CD4-positive, alpha-beta T cell treated with Interleukin-21 for 1 hour (primary cell): Measurements from ENCODE around the gene FGG.

ENCODE experiments used
- DNase-seq: peaks from one replicate; pipeline ENCODE4 v3.0.0-alpha.2; 2020

FGG gene

DNA sequence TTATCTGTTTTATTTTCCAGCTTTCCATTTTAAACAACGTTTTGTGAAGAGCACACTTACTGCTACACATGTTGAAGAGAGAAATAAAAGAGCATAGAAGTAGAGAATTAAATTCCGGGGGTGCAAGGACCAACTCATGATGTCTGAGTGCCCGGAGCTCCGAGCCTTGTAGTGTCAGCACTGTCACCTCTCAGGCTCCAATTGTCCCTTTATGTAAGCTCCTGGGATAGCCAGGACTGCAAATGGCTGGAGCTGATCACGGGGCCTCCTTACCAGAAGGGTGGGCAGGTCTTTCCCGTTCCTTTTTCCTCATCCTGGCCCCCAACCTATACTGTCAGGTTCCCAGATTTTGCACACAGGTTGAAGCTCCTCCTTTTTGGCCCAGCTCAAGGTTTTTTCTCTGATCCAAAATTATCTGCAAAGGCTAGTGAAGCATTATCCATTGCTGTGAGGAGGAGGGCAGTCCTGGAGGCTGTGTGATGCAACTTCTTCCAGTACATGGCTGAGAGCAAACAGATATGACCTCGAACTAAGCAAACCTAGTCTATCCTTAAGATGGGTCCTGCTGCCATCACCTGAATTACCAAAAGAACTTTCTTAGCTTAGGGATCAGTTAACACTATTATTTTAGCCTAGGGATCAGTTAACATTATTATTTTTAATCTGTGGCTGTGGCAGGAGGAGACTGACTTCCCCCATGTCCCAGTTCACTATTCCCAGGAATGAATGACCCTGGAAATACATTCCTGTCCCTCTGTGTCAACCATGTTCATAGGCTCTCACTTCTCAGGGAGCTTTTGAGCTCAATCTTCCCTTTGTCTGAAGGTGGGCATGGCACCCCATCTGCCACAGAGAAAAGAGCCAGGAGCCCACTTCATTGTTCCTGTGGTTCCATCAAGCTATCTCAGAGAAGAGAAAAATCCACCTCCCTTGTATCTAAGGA is at the start of gene FGG:
TSS of gene FGG (minus strand) at position 185 of the 943 bp plus-strand sequence. CDS start at position 138, 47 bp downstream.
- no peak for DNase-seq

DNA sequence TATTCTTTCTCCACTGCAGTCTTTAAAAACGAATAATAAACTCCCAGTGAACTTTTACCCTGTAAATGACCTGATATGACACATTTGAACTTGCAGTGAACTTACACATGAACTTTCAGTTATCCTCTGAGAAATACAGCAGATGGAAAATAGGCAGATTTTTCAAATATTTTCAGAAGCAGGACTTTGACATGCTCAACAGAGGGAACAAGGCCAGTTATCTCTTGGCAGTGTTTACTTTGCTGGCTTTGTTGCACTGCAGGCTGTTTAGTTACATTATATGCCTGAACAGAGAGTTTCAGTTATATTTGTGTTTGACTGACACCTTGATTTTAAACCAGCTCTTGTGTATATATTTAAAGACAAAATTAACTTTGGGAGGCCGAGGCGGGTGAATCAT is 47.6 kb upstream of the FGG start:
- no peak for DNase-seq

DNA sequence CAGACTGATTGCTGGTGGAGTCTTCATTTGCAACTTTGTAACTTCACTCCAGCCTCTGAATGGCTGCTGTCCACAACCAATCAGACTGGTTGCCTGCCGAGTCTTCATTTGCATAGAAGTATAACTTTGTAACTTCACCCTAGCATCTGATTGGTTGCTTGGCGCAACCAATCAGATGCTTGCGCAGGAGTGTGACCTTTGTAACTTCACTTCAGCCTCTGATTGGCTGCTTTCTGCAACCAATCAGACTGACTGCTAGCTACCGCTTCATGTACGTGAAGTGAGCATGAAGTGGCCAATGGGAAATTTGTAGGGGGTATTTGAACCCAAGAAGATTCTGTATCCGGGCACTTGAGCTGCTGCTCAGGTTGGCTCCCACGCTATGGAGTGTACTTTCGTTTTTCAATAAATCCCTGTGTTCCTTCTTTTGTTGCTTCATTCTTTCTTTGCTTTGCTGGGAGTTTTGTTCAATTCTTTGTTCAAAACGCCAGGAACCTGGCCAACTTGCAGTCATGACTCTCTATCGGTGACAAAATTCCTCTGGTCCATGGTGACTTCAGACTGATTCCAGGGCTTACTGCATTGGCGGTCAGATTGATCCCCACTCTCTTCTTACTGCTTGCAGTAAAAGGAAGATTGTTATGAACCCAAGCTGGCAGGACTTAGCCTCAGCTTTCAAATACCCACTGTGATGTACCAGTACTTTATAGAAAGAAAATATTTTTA is 46.4 kb upstream of the FGG start:
- DNase-seq = no peak

DNA sequence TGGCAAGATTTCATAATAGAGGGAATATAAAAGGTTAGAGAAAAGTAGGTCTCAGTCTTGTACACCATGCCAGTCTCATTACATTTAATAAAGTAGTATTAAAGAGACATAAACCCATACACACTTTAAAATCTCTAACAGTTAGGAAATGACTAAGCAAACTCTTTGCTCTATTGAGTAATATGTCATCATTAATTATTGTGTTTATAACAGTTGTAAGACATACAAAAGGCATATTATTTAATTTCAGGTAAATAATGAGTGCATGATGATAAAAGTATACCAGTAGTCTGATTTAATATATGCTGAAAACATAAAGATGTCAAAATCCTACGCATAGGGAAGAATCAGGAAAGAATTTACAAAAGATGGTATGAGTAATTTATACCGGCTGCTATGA is 31.0 kb upstream of the FGG start:
- DNase-seq = no peak

DNA sequence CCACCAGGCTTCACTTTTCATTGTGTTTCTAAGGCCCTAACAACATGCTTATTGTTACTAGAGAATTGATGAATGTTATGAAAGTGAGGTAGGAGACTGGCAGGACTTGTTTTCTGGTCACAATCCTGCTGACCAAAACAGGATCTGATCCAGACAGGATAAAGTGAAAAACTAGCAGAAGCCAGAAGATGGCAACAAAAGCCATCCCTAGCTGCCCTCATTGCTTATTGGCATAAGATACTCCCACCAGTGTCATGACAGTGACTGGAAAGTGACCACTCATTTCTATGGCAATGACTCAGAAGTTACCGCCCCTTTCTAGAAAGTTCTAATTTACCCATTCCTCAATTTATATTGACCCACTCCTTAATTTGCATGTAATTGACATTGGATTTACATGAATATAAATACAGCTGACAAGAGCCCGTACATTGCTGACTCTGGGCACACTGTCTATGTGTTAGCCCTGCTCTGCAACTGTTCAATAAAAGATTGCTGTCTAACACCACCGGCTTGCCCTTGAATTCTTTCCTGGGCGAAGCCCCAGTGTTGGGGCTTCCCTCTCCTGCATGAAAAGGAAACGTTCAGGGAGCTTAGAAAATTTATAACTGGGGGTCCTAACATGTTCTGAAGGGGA is 30.0 kb upstream of the FGG start:
- no peak for DNase-seq

DNA sequence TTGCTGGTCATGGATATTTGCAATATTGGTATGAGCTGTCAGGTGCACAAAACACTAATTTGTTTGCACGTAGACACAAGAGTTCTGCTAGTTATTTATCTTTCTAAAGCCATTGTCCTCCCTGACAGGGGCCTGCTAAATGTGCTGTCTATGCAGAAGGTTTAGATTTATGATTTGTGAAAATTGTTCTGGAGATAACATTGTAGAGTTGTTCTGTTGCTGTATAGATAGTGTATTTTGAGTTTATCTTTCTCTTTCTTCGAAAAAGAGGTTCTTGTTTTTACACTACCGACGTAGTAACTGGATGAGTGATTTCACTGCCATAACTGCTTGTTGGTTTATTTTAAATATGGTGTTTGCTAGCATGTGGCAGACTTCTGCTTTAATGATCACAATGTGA is 28.5 kb upstream of the FGG start:
- no peak for DNase-seq

DNA sequence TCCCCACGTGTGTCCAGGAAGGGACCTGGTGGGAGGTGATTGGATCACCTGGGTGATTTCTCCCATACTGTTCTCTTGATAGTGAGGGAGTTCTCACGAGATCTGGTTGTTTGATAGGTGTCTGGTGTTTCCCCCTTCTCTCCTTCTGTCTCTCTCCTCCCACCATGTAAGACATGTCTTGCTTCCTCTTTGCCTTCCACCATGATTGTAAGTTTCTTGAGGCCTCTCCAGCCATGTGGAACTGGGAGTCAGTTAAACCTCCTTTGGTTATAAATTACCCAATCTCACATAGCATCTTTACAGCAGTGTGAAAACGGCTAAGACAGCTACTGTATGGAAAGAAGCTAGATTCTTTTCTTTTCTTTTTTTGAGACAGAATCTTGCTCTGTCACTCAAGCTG is 21.6 kb upstream of the FGG start:
- DNase-seq = no peak

DNA sequence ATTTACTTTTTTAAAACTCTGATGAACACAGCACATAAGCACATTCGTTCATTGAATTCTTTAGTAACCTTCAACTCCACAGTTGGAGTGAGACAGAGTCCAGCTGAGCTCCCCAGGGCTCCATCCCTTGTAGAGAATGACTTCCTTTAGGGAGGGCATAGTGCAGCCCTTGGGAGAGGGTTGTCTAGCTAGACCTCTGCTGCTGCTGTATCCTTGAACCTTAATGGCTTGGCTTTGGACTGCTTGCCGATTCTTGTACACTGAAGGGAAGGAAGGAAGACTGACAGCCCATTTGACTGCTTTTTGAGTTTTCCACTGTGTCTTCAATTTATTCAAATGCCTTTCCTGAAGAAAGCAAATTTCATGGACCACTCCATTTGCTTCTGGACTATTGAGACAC is 19.4 kb upstream of the FGG start:
- DNase-seq = no peak

DNA sequence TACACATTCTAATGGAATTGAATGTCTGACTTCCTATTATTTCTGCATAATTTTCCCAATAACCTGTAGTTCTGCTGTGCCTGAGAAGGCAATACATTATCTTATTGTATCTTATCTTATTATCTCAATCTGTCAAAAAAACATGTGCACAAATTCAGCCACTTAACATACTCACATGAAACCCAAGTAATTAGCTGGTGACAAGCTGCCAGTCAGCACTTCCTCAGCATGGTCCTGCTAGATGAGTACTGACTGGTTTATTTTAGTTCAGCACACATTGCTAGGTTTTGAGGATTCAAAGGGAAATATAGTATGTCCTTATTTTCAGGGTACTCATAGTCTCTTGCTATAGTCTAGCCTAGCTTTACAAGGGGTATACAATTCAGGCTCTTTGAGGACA is 17.9 kb upstream of the FGG start:
- DNase-seq = no peak

DNA sequence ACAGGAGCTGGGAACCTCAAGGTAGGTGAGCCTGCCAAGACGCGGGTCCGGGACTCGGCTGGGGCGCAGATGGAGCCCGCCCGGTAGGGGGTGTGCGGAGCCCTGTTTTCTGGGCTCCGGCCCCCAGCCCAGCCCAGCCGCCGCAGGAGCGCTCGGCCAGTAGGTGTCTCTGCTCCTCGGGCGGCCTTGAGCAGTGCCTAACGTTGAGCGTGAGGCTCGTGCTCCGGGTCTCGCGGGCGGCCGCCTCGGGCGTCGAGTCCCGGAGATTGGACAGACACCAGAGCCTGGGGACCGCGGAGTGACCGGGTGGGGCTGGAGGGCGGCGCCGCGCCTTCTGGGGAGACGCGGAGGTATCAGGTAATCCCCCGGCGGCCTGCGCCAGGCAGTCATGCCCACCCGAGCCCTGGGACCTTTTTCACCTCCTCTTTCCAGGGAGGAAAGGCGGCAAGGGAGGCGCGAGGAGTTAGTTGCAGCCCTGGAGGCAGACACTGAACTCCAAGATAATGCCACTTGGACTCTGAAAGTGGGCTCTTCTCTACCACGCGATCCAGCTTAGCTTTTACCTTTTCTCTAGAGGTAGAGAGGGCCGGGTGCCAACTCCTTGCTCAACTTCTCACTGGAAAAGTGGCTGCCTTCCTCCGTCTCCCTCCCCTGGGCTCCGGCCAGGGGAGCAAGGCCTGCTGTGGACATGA is 14.5 kb upstream of the FGG start:
- DNase-seq = peak; percentile 37

DNA sequence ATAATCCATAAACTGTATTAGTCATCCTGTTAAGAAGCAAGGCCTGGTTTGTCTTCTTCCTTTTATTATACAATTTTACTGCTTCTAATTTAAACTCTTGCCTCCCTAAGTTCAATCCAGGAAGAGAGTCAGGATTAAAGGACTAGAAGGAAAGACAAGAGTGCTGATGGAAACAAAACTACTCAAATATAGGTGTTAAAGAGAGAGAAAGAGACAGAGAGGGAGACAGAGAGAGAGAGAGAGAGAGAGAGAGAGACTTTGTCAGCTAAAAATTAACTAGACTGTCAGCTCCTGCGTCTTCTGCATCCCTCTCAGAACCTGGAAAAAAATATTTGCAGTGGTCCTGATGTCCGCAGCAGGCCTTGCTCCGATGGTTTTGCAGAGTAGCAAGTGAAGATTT is 13.5 kb upstream of the FGG start:
- no peak for DNase-seq

DNA sequence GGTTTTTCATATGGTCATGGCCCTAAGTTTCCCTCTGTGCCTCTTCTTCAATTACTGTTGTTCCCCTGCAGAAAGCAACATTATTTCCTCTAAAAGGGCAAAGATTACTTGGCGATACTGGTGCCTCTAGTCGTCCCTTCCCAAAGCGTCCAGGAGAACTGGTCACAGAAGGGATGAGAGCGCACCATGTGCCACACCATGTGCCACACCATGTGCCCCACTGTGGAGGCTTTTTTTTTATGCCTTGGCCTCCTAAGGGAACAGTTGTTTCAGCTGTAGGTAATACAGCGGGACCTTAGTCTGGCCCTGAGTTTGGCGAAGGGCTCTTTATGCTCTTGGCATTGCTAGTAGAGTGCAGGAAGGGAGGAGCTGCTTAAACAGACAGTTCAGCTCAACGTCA is 11.5 kb upstream of the FGG start:
- no peak for DNase-seq

DNA sequence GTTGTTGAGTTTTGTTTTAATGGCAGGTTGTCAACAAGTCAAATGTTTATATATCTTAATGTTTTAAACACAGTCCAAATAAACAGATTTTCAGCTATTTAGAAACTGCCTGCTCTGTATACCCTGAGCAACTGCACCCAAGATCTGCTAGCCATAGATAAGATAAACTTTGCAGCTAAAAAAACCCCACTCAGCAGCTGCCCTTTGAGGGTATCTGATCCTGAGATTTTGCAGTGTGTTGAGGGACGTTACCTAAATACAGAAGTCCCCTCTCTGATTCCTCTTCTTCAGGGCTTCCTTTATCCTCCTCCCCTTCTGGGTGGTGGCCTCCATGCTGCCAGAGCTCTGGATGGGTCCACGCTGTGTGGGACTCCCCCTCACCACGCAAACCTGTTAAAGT is 11.0 kb upstream of the FGG start:
- DNase-seq = no peak

DNA sequence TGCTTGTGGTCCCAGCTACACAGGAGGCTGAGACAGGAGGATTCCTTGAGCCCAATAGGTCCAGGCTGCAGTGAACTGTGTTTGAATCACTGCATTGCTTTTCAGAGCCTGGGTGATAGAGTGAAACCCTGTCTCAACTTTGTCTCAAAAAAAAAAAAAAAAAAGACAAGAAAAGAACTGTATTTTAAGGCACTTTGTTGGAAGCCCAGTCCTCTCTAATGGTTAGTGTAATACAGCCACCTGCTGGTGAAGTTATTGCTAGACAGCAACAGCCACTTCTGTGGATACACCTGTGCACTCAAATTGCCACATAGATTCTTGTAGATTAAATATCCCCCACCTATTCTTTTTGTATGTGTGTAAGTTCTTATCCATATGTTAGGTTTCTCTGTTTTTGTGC is 10.1 kb upstream of the FGG start:
- DNase-seq = peak; percentile 47

DNA sequence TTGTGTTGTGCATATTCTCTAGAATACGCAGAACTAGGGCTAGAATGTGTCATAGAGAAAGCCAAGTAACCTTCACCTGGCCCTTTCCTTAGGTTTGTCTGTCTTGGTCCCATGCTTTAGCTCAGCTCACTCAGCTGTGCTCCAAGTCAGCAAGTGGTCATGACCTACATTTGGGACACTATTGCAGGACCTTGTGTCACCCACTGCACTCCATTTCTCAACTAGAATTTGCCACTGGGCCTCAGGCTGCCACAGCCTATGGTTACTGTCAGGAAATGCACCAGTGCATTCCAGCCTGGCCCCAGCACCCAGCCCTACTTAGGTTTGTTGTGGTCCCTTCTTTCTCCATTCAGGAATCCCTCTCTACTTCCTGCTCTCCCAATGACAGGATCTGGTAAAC is 7.7 kb upstream of the FGG start:
- no peak for DNase-seq

DNA sequence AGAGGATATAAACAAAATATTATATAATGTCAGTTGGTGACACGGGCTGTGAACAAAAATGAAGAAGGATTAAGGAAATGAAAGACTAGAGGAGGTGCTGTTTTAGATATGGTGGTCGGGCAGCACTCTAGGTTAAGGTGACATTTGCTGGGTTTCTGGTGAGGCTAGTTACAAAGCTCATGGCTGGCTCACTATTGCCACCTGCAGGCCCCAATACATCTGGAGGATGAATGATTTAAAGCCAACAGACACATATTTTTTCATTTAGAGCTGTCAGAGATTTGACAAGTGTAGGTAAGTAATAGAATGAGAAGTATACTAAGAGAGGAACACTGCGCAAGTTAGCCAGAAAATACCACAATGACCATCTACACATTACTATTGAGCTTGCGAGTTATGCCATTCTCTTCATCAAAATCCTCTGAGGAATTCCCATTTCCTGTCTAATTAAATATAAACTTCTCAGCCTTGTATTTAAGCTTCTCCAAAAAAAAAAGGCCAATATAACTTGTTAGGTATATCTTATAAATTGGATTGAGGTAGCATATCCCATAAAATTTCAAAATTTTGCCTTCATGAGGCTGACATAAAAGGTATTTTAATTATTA is 6.4 kb upstream of the FGG start:
- DNase-seq = peak; percentile 53

DNA sequence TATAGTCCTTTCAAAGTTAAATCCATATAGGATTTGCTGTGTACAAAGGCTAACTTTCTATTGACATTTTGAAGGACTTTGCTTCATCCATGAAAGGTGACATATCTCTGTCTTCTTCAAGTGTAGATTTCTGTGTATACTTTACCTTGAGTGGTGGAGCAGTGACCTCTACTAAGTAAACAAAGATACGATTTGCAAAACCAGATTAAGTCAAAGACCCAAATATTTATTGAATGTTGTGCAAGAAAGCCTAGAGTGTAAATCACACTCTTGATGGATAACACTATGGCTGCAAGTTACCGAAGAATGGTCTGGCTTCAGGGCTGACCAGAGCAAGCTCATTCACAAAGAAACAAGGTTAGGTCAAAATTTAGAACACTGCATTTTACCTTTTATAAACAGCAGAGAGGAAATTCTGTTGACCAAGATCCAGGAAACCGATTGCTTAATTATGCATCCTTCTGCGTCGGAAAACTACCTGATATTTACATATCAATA is 5.4 kb upstream of the FGG start:
- no peak for DNase-seq

DNA sequence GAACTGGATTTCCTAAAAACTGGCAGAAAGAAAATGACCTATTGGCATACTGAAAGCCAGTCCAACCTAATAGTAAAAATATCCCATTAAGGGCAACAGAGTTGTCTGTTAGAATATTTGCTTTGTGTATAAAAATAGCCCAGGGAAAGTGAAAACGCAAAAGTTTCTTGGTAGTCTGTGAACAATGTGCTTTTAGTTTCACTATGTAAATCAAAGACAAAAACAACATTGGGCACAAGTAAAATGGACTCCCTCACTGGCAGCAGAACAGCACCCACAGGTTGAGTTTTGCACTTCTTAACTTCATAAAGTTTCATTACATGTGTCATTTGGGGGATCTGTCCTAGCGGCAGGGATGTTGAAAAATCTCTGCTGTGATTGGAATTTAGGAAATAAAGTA is 4.3 kb upstream of the FGG start:
- DNase-seq = no peak

DNA sequence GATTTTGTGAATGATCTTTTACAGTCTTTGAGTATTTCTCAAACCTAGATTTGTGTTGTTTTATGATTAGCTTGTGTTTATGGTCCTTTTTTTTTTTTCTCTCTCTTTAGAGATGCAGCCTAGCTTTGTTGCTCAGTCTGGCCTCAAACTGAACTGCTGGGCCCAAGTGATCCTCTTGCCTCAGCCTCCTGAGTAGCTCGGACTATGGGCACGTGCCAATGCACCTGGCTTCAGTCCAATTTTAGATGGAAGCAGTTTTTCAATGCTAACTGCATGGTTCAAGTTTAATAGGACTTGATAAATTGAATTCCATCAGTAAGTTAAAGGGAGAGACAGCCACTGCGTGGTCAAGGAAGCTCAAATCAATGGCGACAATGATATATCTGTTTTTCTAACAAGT is 3.8 kb upstream of the FGG start:
- no peak for DNase-seq

DNA sequence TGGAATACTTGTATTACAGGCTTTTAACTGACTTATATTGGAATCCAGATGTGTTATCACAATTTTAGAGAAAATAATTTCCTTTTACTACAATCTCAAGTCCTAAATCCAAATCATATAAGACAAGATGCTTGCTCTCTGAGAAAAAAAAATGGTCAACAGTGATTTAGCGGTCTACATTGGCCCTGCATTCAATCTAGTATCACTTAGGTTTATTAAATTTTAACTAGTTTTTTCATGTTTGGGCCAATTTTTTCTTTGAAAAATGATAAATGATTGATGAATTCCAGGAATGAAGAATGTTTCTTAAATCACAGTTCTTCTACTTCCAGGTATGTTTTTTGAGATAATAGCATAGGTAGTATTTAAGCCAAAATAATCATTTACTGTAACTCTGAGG is 2.8 kb upstream of the FGG start:
- DNase-seq = no peak

DNA sequence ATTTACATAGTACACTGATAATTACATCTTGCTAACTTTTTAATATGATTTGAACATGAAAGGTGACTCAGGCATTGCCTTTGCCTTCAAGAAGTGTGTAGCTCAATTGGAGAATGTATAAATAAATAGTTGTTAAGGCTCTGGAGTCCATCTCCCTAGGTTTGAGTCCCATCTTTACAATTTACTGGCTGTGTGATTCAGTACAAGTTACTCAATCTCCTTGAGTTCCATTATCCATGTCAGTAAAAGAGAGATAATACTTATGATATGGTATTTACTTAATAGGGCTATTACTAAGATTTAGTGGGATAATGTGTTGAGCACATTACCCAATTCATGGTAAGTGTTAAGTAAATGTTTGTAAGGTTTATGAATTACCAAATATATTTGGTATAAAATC is 1.9 kb upstream of the FGG start:
- DNase-seq = no peak

DNA sequence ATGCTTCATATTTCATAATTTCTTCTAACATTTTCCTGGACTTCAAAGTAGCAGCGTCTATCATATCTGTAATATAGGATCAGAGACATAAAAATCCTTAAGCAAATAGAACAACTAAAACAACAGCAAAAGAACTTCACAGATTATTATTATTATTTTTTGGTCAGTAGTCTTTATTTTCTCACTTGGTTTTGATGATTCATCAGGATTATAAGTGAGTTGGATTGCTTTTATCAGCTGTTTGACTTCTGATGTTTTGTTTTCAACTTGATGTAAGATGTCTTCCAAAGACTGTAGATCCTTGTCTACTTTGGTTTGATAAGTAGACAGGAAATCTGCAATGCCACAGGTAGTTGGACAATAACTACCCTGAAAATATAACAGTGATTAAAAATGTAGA is 623 bp downstream of the FGG start:
- no peak for DNase-seq

DNA sequence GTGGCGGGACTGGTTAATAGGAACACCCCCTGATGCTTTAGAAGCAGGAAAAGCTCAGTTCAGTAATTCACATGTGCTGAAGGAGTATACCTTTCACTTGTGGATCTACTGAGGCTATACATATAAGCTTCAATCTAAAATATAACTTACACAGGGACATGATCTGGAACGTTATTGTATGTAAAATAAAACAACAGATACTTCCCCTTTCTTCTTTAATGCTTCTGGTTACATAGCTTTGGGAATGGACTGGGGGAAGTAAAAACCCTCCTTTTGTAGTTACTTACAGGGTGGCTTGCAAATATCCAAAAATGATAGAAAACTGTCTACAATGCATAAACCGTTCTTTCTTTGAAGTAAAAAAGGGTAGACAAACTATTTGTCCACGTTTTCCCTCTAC is 1.9 kb downstream of the FGG start:
- DNase-seq = no peak
